ENCODE measurements around the gene RMC1. TPM values are rescaled to one million over a fixed set of nuclear protein-coding genes. Genes with fewer than 3 reads are reported as not detected.

RMC1 gene
- total RNA-seq, 3 donors from 2014 or later: 22.2 to 33.0 (median 23.9) TPM

- Histone ChIP-seq H3K4me3 (no peak overlapping the region), H3K27me3 (no peaks in the 10 kb centered on the region), H3K4me1 (no peaks in the 10 kb centered on the region), H3K36me3 (no peaks in the 10 kb centered on the region), H3K9me3 (no peaks in the 10 kb centered on the region), H3K27ac (peak overlapping the region; percentile 74 to 80)
- no peak for TF ChIP-seq CTCF (IDR thresholded peaks at IDR 0.05)
- TF ChIP-seq POLR2AphosphoS5 (IDR thresholded peaks at IDR 0.05): no peak
- TF ChIP-seq POLR2A (IDR thresholded peaks at IDR 0.05): no peak
- intact Hi-C loops (cut with DNase I; ENCODE audit: low total_unique reads): no loop called here
- no peak for DNase-seq (ENCODE audit: low spot score in 2 of 2)
Observed at GRCh38 chr18:23523429-23524212, 20.3 kb downstream of the RMC1 start.

GRCh38 chr18:23524213-23524707, 20.9 kb downstream of the RMC1 start:
- intact Hi-C loops (cut with DNase I; ENCODE audit: low total_unique reads): no loop called here
- H3K9me3 ChIP-seq: no peaks in the 10 kb centered on the region
- H3K4me1 ChIP-seq: no peaks in the 10 kb centered on the region
- DNase-seq (ENCODE audit: low spot score in 2 of 2): no peak
- H3K36me3 ChIP-seq: no peaks in the 10 kb centered on the region
- TF ChIP-seq POLR2A (IDR thresholded peaks at IDR 0.05) (no peak), POLR2AphosphoS5 (IDR thresholded peaks at IDR 0.05) (peak in 1 of 3 donors; percentile 9)
- H3K27me3 ChIP-seq: no peaks in the 10 kb centered on the region
- H3K27ac ChIP-seq: peak overlapping the region; percentile 74
- no peak overlapping the region for H3K4me3 ChIP-seq

- TF ChIP-seq POLR2AphosphoS5 (IDR thresholded peaks at IDR 0.05) (no peak), CTCF (IDR thresholded peaks at IDR 0.05) (no peak), POLR2A (IDR thresholded peaks at IDR 0.05) (no peak)
- no peaks in the 10 kb centered on the region for H3K4me1 ChIP-seq
- intact Hi-C loops (cut with DNase I; ENCODE audit: low total_unique reads): no loop called here
- DNase-seq (ENCODE audit: low spot score in 2 of 2): no peak
- no peaks in the 10 kb centered on the region for H3K36me3 ChIP-seq
- no peak overlapping the region for H3K27ac ChIP-seq
- H3K9me3 ChIP-seq: no peaks in the 10 kb centered on the region
- H3K4me3 ChIP-seq: no peak overlapping the region
- H3K27me3 ChIP-seq: no peaks in the 10 kb centered on the region
Observed at GRCh38 chr18:23526501-23527063, 23.3 kb downstream of the RMC1 start.

GRCh38 chr18:23528580-23529472, 25.5 kb downstream of the RMC1 start:
- Histone ChIP-seq H3K27ac (peak overlapping the region in 1 of 2 donors; percentile 54), H3K36me3 (peaks cover 5% of the 10 kb centered on the region), H3K4me1 (no peaks in the 10 kb centered on the region), H3K4me3 (no peak overlapping the region), H3K9me3 (no peaks in the 10 kb centered on the region), H3K27me3 (no peaks in the 10 kb centered on the region)
- no peak for DNase-seq (ENCODE audit: low spot score in 2 of 2)
- intact Hi-C loops (cut with DNase I; ENCODE audit: low total_unique reads): no loop called here
- TF ChIP-seq POLR2AphosphoS5 (IDR thresholded peaks at IDR 0.05) (no peak), POLR2A (IDR thresholded peaks at IDR 0.05) (no peak), CTCF (IDR thresholded peaks at IDR 0.05) (no peak)

GRCh38 chr18:23529604-23530003, 26.3 kb downstream of the RMC1 start:
- H3K36me3 ChIP-seq: peaks cover 5% of the 10 kb centered on the region
- no peaks in the 10 kb centered on the region for H3K27me3 ChIP-seq
- H3K4me1 ChIP-seq: no peaks in the 10 kb centered on the region
- H3K27ac ChIP-seq: no peak overlapping the region
- H3K9me3 ChIP-seq: no peaks in the 10 kb centered on the region
- no peak overlapping the region for H3K4me3 ChIP-seq
- intact Hi-C loops (cut with DNase I; ENCODE audit: low total_unique reads): no loop called here
- no peak for DNase-seq (ENCODE audit: low spot score in 2 of 2)
- TF ChIP-seq POLR2AphosphoS5 (IDR thresholded peaks at IDR 0.05) (no peak), POLR2A (IDR thresholded peaks at IDR 0.05) (no peak), CTCF (IDR thresholded peaks at IDR 0.05) (no peak)

Measured in breast epithelium (tissue), 4 donors.